ENCODE results near the gene NECTIN2.

- TF ChIP-seq POLR2A (IDR thresholded peaks at IDR 0.05) (no peak), POLR2AphosphoS5 (IDR thresholded peaks at IDR 0.05) (no peak)
- TF ChIP-seq, protein P1, sequence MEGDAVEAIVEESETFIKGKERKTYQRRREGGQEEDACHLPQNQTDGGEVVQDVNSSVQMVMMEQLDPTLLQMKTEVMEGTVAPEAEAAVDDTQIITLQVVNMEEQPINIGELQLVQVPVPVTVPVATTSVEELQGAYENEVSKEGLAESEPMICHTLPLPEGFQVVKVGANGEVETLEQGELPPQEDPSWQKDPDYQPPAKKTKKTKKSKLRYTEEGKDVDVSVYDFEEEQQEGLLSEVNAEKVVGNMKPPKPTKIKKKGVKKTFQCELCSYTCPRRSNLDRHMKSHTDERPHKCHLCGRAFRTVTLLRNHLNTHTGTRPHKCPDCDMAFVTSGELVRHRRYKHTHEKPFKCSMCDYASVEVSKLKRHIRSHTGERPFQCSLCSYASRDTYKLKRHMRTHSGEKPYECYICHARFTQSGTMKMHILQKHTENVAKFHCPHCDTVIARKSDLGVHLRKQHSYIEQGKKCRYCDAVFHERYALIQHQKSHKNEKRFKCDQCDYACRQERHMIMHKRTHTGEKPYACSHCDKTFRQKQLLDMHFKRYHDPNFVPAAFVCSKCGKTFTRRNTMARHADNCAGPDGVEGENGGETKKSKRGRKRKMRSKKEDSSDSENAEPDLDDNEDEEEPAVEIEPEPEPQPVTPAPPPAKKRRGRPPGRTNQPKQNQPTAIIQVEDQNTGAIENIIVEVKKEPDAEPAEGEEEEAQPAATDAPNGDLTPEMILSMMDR (IDR thresholded peaks at IDR 0.05): no peak
Observed at GRCh38 chr19:44818466-44819031, 27.5 kb upstream of the NECTIN2 start.

Data from prostate gland (tissue), 2 donors.